ENCODE measurements around the gene RAPGEF2. TPM values are rescaled to one million over a fixed set of nuclear protein-coding genes. Genes with fewer than 3 reads are reported as not detected.

RAPGEF2 gene
- total RNA-seq, 1 donor from 2014 or later = 31.0 TPM

DNA sequence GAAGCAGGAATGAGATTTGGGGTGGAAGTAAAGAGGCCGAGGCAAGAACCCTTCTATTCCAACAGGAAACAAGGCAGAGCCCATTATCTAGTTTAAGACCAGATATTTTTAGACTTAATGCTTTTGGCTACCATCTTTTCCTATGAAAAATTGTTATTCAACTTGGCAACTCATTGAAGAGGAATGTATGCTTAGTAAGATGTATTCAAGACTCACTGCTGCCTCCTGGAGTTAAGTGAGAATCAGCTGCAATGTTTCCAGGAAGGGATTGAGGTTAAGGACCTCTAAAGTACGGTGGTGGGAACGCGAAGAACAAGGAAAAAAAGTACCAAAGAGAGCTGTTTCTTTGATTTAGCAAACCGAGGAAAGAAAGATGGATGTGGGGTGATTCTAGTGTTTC, 89.1 kb downstream of the RAPGEF2 start:
- H3K4me3 Mint-ChIP-seq (ENCODE audit: unreplicated experiment) = no peak overlapping the region

DNA sequence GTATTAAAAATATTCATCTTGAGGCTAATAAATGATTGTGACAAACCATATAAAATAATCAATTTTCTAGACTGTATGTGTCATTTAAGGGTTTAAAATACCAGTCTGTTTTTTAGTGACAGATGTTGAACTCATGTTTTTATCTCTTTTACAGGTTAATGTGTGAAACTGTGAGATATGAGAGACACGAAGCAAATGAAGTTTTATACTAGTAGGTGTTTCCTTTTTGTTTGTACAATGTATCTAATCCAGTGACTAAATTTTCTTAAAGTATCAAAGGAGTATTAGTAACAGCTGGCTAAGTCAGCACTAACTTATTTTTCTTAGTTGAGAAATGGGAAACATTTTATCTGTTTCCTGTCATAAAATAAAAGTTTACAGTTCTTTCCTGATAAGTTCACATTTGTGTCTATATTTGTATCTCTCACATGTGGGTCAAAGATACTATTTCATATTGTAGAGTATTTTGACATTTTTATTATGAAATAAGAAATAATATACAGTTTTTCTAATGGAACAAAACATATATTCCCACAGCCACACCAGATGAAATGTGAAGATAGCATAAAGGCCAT, 90.3 kb downstream of the RAPGEF2 start:
- Mint-ChIP-seq H3K4me1 (ENCODE audit: low read depth) (peaks cover 5% of the 10 kb centered on the region), H3K4me3 (ENCODE audit: unreplicated experiment) (no peak overlapping the region), H3K27ac (ENCODE audit: unreplicated experiment) (no peak overlapping the region), H3K36me3 (ENCODE audit: low read depth) (peaks cover 1% of the 10 kb centered on the region), H3K27me3 (ENCODE audit: low read depth) (no peaks in the 10 kb centered on the region), H3K9me3 (ENCODE audit: low read depth) (no peaks in the 10 kb centered on the region)
- no peak for DNase-seq (ENCODE audit: low spot score)
- TF ChIP-seq, protein P1, sequence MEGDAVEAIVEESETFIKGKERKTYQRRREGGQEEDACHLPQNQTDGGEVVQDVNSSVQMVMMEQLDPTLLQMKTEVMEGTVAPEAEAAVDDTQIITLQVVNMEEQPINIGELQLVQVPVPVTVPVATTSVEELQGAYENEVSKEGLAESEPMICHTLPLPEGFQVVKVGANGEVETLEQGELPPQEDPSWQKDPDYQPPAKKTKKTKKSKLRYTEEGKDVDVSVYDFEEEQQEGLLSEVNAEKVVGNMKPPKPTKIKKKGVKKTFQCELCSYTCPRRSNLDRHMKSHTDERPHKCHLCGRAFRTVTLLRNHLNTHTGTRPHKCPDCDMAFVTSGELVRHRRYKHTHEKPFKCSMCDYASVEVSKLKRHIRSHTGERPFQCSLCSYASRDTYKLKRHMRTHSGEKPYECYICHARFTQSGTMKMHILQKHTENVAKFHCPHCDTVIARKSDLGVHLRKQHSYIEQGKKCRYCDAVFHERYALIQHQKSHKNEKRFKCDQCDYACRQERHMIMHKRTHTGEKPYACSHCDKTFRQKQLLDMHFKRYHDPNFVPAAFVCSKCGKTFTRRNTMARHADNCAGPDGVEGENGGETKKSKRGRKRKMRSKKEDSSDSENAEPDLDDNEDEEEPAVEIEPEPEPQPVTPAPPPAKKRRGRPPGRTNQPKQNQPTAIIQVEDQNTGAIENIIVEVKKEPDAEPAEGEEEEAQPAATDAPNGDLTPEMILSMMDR (IDR thresholded peaks at IDR 0.05) = no peak

More for the DNA sequence above, 89.1 kb downstream of the RAPGEF2 start:
- Mint-ChIP-seq H3K27me3 (ENCODE audit: low read depth) (no peaks in the 10 kb centered on the region), H3K9me3 (ENCODE audit: low read depth) (no peaks in the 10 kb centered on the region), H3K4me1 (ENCODE audit: low read depth) (no peaks in the 10 kb centered on the region), H3K36me3 (ENCODE audit: low read depth) (peaks cover 1% of the 10 kb centered on the region), H3K27ac (ENCODE audit: unreplicated experiment) (no peak overlapping the region)
- no peak for DNase-seq (ENCODE audit: low spot score)
- TF ChIP-seq, protein P1 (IDR thresholded peaks at IDR 0.05) = peak; percentile 75

DNA sequence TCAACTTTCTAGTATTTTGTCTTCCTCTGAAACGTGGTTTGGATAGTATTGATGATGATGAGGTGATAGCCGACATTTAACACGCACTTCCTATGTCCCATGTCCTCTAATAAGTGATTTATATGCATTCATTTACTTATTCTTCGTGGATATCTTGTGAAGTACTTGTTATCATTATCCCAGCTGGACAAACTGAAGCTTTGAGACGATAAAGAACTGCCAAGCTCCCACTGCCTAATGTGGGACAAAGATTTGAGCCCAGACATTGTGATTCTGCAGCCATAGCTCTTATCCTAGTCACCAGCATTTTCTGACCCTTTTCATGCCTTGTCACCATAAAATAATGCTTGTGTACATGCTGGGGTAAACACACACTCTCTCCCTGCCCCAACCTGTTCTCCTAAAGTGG, 92.5 kb downstream of the RAPGEF2 start:
- no peak for DNase-seq (ENCODE audit: low spot score)
- peaks cover 5% of the 10 kb centered on the region for H3K4me1 Mint-ChIP-seq (ENCODE audit: low read depth)
- H3K36me3 Mint-ChIP-seq (ENCODE audit: low read depth) = no peaks in the 10 kb centered on the region
- TF ChIP-seq, protein P1 (IDR thresholded peaks at IDR 0.05) = no peak
- no peak overlapping the region for H3K27ac Mint-ChIP-seq (ENCODE audit: unreplicated experiment)
- H3K4me3 Mint-ChIP-seq (ENCODE audit: unreplicated experiment) = no peak overlapping the region
- no peaks in the 10 kb centered on the region for H3K9me3 Mint-ChIP-seq (ENCODE audit: low read depth)
- H3K27me3 Mint-ChIP-seq (ENCODE audit: low read depth) = no peaks in the 10 kb centered on the region

DNA sequence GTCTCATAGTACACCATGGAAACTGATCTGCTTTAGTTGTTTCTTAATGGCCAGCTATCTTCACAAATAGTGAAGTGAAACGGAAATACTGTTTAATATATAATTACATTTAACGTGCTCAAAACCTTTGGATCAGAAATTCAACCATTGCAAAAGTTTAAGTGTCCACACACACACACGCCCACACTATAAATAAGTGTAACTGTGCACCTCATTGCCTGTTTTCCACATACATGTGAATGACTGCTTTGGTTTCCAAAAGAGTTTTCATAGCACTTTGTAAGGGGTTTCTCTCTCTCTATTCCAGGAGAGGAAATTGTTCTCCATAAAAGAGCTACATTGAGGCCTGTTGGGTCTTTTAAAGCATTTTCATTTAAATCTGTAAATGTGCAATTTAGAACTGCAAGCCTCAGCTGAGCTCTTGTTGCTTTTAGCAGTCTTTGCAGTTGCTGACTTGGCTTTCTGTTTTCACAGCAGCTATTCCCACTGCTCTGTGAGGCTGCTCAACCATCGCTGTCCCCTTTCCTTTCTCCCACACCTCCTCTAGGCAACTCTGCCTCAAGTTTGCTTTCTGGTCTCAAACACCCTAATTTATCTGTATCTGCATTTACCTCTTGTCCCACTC, 94.5 kb downstream of the RAPGEF2 start:
- DNase-seq (ENCODE audit: low spot score) = no peak
- H3K4me3 Mint-ChIP-seq (ENCODE audit: unreplicated experiment) = no peak overlapping the region
- peaks cover 5% of the 10 kb centered on the region for H3K4me1 Mint-ChIP-seq (ENCODE audit: low read depth)
- H3K27ac Mint-ChIP-seq (ENCODE audit: unreplicated experiment) = peak overlapping the region; percentile 80
- H3K27me3 Mint-ChIP-seq (ENCODE audit: low read depth) = no peaks in the 10 kb centered on the region
- TF ChIP-seq, protein P1 (IDR thresholded peaks at IDR 0.05) = no peak
- no peaks in the 10 kb centered on the region for H3K9me3 Mint-ChIP-seq (ENCODE audit: low read depth)
- H3K36me3 Mint-ChIP-seq (ENCODE audit: low read depth) = no peaks in the 10 kb centered on the region

DNA sequence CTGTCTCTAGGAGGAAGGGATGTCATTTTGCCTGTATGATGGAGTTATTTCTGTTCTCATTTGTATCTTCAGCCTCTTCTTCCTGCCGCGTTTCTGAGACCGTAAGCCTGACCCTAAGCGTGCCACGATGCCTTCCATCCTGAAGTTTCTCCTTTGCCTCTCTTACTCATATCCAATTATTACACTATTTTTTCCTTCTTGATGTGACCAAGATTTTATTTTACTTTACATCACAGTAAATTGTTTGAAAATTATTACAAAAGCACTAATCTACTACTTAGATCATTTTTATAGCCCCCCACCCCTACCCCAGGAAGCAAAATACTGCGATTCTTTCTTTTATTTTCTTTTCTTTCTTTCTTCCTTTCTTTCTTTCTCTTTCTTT, 95.0 kb downstream of the RAPGEF2 start:
- Mint-ChIP-seq H3K27ac (ENCODE audit: unreplicated experiment) (peak overlapping the region; percentile 80), H3K9me3 (ENCODE audit: low read depth) (no peaks in the 10 kb centered on the region), H3K36me3 (ENCODE audit: low read depth) (no peaks in the 10 kb centered on the region), H3K27me3 (ENCODE audit: low read depth) (no peaks in the 10 kb centered on the region), H3K4me3 (ENCODE audit: unreplicated experiment) (no peak overlapping the region), H3K4me1 (ENCODE audit: low read depth) (peaks cover 7% of the 10 kb centered on the region)
- TF ChIP-seq, protein P1 (IDR thresholded peaks at IDR 0.05) = no peak
- no peak for DNase-seq (ENCODE audit: low spot score)
